ENCODE results near the gene IL34.

Gene IL34

DNA sequence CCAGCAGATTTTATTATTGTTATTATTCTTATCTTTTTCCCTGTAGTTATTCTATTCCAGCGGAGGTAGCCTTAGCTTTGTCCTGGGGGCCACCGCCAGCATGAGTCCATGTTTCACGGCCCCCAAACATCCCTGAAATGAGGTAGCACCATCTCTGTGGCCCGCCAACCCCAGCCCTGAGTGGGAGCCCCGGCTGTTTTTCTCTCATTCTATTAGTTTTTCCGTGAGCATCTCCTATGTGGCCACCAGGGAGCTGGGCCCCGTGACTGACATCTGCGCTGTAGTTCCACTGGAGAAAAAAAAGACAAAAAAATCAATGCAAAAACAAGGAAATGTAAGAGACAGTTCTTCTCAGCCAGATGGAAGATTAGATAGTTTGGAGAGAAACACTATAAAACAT, 43.5 kb upstream of the IL34 start:
- Histone ChIP-seq H3K36me3 (ENCODE audit: control insufficient read depth, insufficient read depth, low read length) (no peaks in the 10 kb centered on the region), H3K4me3 (replicated peaks; ENCODE audit: low read depth, low read length) (no peak overlapping the region), H3K27me3 (replicated peaks; ENCODE audit: control insufficient read depth, insufficient read depth, low read length) (no peaks in the 10 kb centered on the region)
- TF ChIP-seq CTCF (IDR thresholded peaks at IDR 0.05; ENCODE audit: insufficient read depth, low read length, poor library complexity, severe bottlenecking): no peak
- no peak for DNase-seq (ENCODE audit: extremely low read depth, insufficient read length)

- no peaks in the 10 kb centered on the region for H3K36me3 ChIP-seq (ENCODE audit: control insufficient read depth, insufficient read depth, low read length)
- TF ChIP-seq CTCF (IDR thresholded peaks at IDR 0.05; ENCODE audit: insufficient read depth, low read length, poor library complexity, severe bottlenecking): no peak
- no peaks in the 10 kb centered on the region for H3K27me3 ChIP-seq (replicated peaks; ENCODE audit: control insufficient read depth, insufficient read depth, low read length)
- no peak overlapping the region for H3K4me3 ChIP-seq (replicated peaks; ENCODE audit: low read depth, low read length)
- no peak for DNase-seq (ENCODE audit: extremely low read depth, insufficient read length)
Measured at GRCh38 chr16:70604407-70605282, 41.7 kb upstream of the IL34 start.

- H3K4me3 ChIP-seq (replicated peaks; ENCODE audit: low read depth, low read length): no peak overlapping the region
- no peak for DNase-seq (ENCODE audit: extremely low read depth, insufficient read length)
- no peak for TF ChIP-seq CTCF (IDR thresholded peaks at IDR 0.05; ENCODE audit: insufficient read depth, low read length, poor library complexity, severe bottlenecking)
Measured at GRCh38 chr16:70605283-70605657, 41.1 kb upstream of the IL34 start.

GRCh38 chr16:70608521-70608920, 37.8 kb upstream of the IL34 start:
- DNase-seq (ENCODE audit: extremely low read depth, insufficient read length): no peak
- Histone ChIP-seq H3K36me3 (ENCODE audit: control insufficient read depth, insufficient read depth, low read length) (no peaks in the 10 kb centered on the region), H3K27me3 (replicated peaks; ENCODE audit: control insufficient read depth, insufficient read depth, low read length) (no peaks in the 10 kb centered on the region), H3K4me3 (replicated peaks; ENCODE audit: low read depth, low read length) (no peak overlapping the region)
- TF ChIP-seq CTCF (IDR thresholded peaks at IDR 0.05; ENCODE audit: insufficient read depth, low read length, poor library complexity, severe bottlenecking): no peak

More at GRCh38 chr16:70605283-70605657, 41.1 kb upstream of the IL34 start:
- Histone ChIP-seq H3K36me3 (ENCODE audit: control insufficient read depth, insufficient read depth, low read length) (no peaks in the 10 kb centered on the region), H3K27me3 (replicated peaks; ENCODE audit: control insufficient read depth, insufficient read depth, low read length) (no peaks in the 10 kb centered on the region)

GRCh38 chr16:70610273-70611223, 35.8 kb upstream of the IL34 start:
- Histone ChIP-seq H3K4me3 (replicated peaks; ENCODE audit: low read depth, low read length) (no peak overlapping the region), H3K27me3 (replicated peaks; ENCODE audit: control insufficient read depth, insufficient read depth, low read length) (no peaks in the 10 kb centered on the region; the same call in 1 of the 2 replicates), H3K36me3 (ENCODE audit: control insufficient read depth, insufficient read depth, low read length) (no peaks in the 10 kb centered on the region)
- DNase-seq (ENCODE audit: extremely low read depth, insufficient read length): no peak
- no peak for TF ChIP-seq CTCF (IDR thresholded peaks at IDR 0.05; ENCODE audit: insufficient read depth, low read length, poor library complexity, severe bottlenecking)

Data from GM06990 (cell line).